ENCODE measurements around the gene XKR3.

DNA sequence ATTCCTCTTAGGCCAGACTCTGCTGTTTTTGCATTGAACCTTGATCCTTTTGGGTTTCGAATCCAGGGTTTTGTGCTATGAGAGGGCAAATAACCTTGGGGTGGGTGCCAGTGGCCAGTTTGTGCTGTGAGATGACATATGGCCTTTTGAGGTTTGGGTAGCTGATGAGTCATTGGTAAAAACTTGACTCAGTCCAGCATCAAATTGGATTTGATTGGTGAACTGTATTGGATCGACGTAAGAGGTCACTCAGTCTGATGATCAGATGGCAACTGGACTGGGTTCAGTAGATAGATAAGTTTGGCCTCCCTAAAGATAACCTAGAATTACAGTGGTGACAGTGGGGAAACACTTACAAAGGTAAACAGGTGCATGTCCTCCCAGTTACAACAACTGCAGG is 41.0 kb upstream of the XKR3 start:
- TF ChIP-seq, protein P1, sequence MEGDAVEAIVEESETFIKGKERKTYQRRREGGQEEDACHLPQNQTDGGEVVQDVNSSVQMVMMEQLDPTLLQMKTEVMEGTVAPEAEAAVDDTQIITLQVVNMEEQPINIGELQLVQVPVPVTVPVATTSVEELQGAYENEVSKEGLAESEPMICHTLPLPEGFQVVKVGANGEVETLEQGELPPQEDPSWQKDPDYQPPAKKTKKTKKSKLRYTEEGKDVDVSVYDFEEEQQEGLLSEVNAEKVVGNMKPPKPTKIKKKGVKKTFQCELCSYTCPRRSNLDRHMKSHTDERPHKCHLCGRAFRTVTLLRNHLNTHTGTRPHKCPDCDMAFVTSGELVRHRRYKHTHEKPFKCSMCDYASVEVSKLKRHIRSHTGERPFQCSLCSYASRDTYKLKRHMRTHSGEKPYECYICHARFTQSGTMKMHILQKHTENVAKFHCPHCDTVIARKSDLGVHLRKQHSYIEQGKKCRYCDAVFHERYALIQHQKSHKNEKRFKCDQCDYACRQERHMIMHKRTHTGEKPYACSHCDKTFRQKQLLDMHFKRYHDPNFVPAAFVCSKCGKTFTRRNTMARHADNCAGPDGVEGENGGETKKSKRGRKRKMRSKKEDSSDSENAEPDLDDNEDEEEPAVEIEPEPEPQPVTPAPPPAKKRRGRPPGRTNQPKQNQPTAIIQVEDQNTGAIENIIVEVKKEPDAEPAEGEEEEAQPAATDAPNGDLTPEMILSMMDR (IDR thresholded peaks at IDR 0.05) = no peak
- TF ChIP-seq POLR2A (IDR thresholded peaks at IDR 0.05) = no peak
